Measurements from ENCODE around the gene PHAF1.

PHAF1 gene

DNA sequence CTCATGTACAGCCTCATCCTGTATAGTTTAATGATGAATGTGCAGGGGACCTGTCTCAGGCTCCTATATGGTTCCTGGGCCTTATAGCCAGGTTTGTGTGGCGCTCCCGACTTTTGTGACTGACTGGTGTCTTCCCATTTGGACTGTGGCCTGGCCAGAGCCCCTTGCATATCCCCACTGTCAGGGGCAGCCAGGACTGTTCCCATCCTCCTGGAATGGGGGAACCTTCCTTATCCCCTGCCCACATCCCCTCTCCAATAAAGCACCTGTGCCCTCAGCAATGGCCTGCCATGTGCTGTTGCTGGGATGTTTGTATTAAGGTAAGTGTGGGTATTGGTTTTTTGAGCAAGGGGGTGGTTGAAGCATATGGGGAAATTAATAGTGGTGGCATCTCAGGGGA is 38.5 kb downstream of the PHAF1 start:
- no peak for DNase-seq

GRCh38 chr16:67148656-67149275 is 39.0 kb downstream of the PHAF1 start:
- no peak for DNase-seq

DNA sequence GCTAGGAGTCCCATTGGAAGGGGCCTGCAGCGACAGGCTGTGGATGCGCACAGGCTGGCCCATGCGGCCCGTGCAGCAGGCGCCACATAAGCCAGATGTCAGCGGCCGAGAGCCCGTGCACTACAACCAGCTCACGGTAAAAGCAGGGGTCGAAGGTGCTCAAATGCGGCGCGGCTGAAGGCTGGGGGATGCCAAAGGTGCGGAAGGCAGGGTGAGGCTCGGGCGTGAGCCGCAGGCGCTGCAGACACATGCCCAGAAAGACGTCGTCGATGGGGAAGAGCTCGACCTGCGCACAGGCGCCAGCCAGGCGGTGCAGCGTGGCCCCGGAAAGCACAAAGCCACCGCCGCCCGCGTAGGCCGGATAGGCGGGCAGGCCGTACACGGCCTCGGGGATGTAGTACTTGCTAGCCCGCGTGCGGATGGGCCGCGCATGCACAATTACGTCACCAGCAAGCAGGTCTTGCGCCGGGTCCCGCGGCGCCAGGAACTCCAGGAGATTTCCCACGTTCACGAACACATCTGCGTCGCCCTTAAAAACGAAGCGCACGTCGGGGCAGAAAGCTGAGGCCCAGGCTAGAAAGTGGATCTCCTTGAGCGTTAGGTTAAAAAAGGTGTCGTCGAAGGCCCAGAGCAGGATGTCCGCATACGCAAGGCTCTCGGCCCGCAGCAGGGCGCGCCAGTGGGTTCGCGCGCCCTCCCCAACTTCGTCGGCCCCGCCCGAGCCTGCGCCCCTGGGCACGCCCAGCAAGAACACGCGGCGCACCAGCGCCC is 39.7 kb downstream of the PHAF1 start:
- DNase-seq, result no peak

DNA sequence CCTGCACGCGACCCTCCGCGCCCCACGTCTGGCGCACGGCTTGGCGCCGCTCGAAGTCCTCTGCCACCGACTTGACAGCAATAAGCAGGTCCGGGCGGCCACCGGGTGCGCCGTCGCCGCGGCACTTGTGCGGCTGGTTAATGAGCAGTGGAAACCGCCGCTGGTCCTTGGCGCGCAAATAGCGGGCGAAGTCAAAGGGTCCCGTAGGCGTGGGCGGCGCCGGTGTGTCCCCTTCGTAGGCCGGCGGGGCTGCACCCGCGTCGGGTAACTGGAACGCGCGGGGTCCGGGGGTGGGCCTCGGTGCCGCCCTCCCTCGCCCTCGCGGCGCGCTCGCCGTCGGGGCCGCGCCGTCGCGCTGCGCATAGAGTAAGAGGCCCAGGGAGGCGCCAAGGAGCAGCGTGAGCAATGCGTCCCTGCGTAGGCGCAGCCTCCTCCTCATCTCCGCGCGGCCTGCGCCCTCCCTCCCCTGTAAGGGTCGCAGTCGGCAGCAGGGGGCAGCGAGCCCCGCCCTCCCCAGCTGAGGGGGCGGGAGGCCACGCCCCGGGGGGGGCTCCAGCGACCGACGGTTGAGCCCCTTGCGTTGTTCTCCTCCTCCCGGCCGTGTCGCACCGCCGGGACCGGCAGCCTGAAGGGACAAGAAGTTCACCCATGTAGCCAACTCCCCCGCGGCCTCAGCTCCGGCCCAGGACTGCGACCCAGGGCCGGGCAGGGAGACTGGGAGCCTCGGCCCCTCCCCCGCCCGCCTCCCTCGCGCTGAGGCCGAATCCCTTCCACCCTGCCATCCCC is 40.5 kb downstream of the PHAF1 start:
- peak; percentile 54 to 76 (median 57) for DNase-seq

- DNase-seq, result peak in 1 of 3 donors; percentile 53
Measured at GRCh38 chr16:67150833-67151396, 41.2 kb downstream of the PHAF1 start, which contains the start of gene B3GNT9. Gene B3GNT9 (minus strand): TSS chr16:67150998. CDS start chr16:67150485, 513 bp downstream.

DNA sequence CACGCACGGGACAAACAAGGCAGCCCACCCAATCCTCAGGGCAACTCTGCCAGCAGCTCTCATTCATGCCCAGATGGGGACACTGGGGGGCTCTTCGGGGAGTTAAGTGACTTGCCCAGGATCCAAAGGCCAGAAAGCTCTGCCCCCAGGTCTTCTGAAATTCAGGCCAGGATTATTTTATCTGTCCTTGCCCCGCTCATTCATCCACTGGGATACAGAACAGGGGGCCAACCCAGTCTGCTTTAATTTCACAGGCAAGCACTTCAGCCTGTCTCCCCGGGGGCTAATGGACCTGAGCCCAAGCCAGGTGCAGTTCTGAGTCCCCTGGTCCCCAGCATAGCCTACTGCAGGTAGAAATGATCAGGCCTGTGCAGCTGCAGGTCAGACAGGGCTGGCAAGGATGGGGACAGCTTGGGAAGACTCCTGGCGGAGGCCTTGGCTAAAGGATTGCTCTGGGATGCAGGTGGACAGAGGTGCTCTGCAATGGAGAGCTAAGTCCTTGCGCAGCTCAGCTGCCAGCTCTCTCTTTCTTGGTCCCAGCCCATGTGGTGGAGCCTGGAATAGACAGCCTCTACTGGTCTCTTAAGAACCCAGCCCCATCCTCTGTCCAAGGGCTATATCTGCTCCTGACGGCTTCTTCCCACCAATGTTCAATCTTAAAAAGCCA is 41.8 kb downstream of the PHAF1 start:
- no peak for DNase-seq

DNA sequence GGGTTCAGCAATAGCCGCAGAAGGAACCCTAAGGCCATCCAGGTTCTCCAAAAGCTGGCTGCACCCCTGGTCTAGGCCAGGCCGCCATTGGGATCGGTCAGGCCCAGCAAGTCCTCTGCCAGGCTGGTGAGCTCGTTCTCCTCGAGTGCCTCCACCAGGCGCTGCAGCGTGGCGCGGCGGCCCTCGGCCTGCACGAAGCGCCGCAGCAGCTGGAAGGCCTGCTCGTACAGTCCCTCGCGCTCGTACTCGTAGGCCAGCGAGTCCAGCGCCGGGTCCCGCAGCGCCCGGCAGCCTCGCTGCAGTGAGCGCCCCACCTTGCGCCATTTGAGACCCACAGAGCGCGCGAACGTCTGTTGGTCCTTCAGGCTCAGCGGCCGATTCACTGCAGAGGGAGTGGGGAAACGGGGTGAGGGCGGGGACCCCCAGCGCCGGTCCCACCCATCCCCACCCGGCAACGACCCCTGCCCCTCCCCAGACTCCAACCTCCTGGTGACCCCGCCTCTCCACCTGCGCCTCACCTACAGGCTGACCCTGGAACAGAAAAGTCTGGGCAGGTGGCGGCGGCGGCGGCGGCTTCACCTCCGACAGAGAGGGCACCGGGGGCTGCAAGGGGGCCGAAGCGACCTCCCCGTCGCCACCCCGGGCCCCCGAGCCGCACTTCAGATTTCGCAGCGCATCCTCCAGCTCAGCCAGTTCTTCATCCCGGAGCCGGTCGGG is 45.0 kb downstream of the PHAF1 start:
- no peak for DNase-seq

- DNase-seq, result peak; percentile 81 to 94 (median 90)
Measured at GRCh38 chr16:67155295-67156142, 45.8 kb downstream of the PHAF1 start.

- DNase-seq, result no peak
Measured at GRCh38 chr16:67156143-67156844, 46.6 kb downstream of the PHAF1 start.

- no peak for DNase-seq
Measured at GRCh38 chr16:67157106-67157748, 47.5 kb downstream of the PHAF1 start.

- no peak for DNase-seq
Measured at GRCh38 chr16:67157892-67158635, 48.3 kb downstream of the PHAF1 start.

DNA sequence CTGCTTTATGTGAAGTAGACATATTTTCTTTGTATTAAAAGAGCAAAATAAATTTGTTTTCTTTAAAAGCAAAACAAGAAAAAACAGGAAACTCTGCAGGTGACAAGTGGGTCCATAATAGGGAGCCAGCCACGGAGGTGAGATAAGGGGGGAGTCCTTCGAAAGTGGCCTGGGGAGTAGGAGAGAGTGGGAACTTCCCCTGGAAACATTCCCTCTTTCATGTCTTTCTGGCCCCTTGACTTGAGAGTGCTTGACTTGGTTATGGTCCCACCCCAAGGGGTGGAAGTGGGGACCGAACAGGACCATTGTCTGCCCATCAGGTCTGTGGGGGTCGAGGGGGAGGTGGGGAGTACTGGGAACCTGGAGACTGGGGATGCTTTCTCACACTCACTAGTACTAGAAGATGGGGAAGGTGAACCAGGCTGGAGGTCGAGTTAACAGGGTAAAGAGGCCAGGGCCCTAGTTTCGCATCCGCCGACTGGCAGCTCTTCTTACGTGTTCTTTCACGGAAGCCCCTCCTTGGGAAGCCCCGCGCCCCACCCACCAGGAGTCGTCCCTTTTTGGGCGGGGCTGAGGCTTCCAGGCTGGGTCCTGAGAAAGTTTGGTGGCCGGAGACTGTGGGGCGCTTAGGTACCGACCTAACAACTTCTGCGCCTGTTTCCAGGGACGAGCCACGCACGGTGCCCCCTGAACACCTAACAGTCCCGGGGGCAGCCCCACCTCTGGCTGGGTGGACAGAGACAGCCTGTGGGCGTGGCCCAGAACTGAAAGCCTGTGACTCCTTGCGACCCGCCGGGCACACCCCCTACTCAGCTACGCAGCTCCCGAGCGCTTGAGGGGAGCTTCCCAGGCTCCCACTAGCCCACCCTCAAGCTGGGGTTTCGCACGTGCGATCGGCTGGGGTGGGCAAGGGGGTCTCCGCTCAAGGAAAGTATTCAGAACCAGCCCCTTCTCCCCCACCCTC is 49.2 kb downstream of the PHAF1 start:
- DNase-seq, result peak; percentile 95 to 97 (median 97)

DNA sequence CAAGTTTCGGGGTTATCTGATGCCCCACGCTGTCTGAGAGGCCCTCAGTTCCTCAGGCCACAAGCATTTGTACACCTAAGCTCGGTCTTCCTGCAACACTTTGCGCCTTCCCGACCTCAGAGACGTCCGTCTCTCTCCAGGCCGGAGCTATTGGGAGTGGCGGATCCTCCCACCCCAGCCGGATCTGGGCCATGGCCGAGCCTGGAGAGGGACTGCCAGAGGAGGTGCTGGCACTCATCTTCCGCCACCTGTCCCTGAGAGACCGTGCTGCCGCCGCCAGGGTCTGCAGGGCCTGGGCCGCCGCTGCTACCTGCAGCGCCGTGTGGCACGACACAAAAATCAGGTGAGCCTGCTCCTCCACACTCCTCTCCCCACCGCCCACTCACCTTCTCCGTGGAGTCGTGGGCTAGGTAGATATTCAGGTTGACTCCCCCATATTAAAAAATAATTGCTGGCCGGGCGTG is 51.9 kb downstream of the PHAF1 start:
- DNase-seq, result no peak

GRCh38 chr16:67162506-67163163 is 52.9 kb downstream of the PHAF1 start:
- peak in 2 of 3 donors; percentile 43 to 52 for DNase-seq

DNA sequence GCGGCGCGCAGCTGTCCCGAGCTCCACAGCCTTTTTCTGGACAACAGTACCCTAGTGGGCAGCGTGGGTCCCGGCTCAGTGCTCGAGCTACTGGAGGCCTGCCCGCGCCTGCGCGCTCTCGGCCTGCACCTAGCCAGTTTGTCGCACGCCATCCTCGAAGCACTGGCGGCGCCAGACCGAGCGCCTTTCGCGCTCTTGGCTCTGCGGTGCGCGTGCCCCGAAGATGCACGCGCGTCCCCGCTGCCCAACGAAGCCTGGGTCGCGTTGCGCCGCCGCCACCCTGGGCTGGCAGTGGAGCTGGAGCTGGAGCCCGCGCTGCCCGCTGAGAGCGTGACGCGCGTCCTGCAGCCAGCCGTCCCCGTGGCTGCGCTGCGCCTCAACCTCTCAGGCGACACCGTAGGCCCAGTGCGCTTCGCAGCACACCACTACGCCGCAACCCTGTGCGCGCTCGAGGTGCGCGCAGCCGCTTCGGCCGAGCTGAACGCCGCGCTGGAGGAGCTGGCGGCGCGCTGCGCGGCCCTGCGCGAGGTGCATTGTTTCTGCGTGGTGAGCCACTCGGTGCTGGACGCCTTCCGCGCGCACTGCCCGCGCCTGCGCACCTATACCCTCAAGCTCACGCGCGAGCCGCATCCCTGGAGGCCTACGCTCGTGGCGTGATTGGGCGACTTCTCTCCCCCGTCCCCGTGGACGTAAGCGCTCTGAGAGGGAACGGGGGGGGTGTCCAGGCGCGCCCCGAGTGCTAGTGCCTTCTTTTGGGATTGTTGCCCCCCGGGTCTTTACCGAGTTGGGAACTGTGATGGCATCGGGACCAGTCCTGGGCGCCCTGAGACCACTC is 53.6 kb downstream of the PHAF1 start:
- peak in 2 of 3 donors; percentile 48 to 63 for DNase-seq

- DNase-seq, result peak in 1 of 3 donors; percentile 21
Measured at GRCh38 chr16:67163999-67164558, 54.3 kb downstream of the PHAF1 start.

All from suppressor macrophage treated with lipopolysaccharide for 1 hour (primary cell).